ENCODE results near the gene FAM131A. TPM values are rescaled to one million over a fixed set of nuclear protein-coding genes. Genes with fewer than 3 reads are reported as not detected.

Gene FAM131A
- total RNA-seq, 1 experiment from 2014 or later: 15.1 TPM

- Histone ChIP-seq H3K27ac (ENCODE audit: low read depth, low read length, poor library complexity, severe bottlenecking) (no peak overlapping the region), H3K27me3 (replicated peaks; ENCODE audit: insufficient read depth, low read depth, low read length, poor library complexity) (peaks cover 20% of the 10 kb centered on the region), H3K4me1 (ENCODE audit: insufficient read depth, low read length, poor library complexity, severe bottlenecking) (peaks cover 4% of the 10 kb centered on the region), H3K9me3 (ENCODE audit: low read depth, low read length, poor library complexity, severe bottlenecking) (no peaks in the 10 kb centered on the region), H3K4me3 (ENCODE audit: low read depth, low read length, poor library complexity, severe bottlenecking) (no peak overlapping the region), H3K36me3 (ENCODE audit: insufficient read depth, low read length, poor library complexity, severe bottlenecking) (no peaks in the 10 kb centered on the region)
- BruUV-seq (replicated peaks): no TSS peak
- CTCF ChIA-PET: no interaction called here
- POLR2A ChIA-PET (ENCODE audit: low non-redundant PET): no interaction called here
- intact Hi-C loops (cut with micrococcal nuclease; ENCODE audit: unreplicated experiment): no loop called here
- TF ChIP-seq CTCF (conservative IDR thresholded peaks at IDR 0.05; ENCODE audit: low read depth, low read length) (no peak), EZH2 (IDR thresholded peaks at IDR 0.05; ENCODE audit: borderline replicate concordance, low read depth, low read length, poor library complexity, severe bottlenecking) (no peak)
- no peak for DNase-seq (ENCODE audit: low spot score)
Measured at GRCh38 chr3:184384342-184384741, 46.9 kb downstream of the FAM131A start.

DNA sequence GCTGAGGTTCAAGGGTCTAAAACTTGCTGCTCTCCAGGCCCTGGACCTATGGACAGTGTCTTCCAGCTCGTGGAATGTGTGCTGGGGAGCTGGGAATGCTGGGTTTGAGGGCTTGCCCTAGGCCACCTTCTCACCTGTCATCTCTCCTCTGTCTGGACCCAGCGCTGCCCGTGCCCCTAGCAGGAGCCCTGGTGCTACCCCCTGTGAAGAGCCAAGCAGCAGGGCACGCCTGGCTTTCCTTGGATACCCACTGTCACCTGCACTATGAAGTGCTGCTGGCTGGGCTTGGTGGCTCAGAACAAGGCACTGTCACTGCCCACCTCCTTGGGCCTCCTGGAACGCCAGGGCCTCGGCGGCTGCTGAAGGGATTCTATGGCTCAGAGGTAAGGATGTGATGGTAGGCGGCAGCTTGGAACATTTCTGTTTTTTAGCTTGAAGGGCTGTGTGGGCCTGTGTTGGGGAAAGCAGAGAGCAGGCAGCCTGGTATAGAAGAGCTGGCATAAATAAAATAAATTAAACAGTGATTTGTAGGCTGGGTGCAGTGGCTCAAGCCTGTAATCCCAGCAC, 47.5 kb downstream of the FAM131A start:
- no peaks in the 10 kb centered on the region for H3K36me3 ChIP-seq (ENCODE audit: insufficient read depth, low read length, poor library complexity, severe bottlenecking)
- H3K27me3 ChIP-seq (replicated peaks; ENCODE audit: insufficient read depth, low read depth, low read length, poor library complexity): peaks cover 18% of the 10 kb centered on the region
- intact Hi-C loops (cut with micrococcal nuclease; ENCODE audit: unreplicated experiment): no loop called here
- no peak overlapping the region for H3K27ac ChIP-seq (ENCODE audit: low read depth, low read length, poor library complexity, severe bottlenecking)
- DNase-seq (ENCODE audit: low spot score): no peak
- TF ChIP-seq EZH2 (IDR thresholded peaks at IDR 0.05; ENCODE audit: borderline replicate concordance, low read depth, low read length, poor library complexity, severe bottlenecking) (no peak), CTCF (conservative IDR thresholded peaks at IDR 0.05; ENCODE audit: low read depth, low read length) (no peak)
- no TSS peak for BruUV-seq (replicated peaks)
- POLR2A ChIA-PET (ENCODE audit: low non-redundant PET): no interaction called here
- peaks cover 4% of the 10 kb centered on the region for H3K4me1 ChIP-seq (ENCODE audit: insufficient read depth, low read length, poor library complexity, severe bottlenecking)
- no peaks in the 10 kb centered on the region for H3K9me3 ChIP-seq (ENCODE audit: low read depth, low read length, poor library complexity, severe bottlenecking)
- H3K4me3 ChIP-seq (ENCODE audit: low read depth, low read length, poor library complexity, severe bottlenecking): no peak overlapping the region
- CTCF ChIA-PET: no interaction called here

DNA sequence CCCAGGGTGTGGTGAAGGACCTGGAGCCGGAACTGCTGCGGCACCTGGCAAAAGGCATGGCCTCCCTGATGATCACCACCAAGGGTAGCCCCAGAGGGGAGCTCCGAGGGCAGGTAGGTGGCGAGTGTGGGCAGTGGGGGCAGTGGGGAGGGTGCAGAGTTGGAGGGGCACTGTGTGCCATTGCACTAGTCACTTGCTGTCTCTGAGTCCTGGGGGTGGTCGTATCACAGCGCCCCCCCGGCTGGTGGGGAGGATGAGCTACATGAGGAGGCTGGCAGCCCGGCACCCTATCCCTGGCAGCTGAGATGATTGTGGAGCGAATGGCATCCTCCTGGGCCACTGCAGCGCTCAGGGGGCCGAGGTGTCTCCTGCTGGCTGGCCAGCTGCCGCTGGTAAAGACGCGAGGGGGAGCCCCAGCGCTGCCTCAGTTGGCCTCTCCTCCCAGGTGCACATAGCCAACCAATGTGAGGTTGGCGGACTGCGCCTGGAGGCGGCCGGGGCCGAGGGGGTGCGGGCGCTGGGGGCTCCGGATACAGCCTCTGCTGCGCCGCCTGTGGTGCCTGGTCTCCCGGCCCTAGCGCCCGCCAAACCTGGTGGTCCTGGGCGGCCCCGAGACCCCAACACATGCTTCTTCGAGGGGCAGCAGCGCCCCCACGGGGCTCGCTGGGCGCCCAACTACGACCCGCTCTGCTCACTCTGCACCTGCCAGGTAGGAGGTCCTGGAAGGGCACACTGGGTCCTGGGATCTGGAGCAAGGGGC, 48.8 kb downstream of the FAM131A start:
- no TSS peak for BruUV-seq (replicated peaks)
- Histone ChIP-seq H3K9me3 (ENCODE audit: low read depth, low read length, poor library complexity, severe bottlenecking) (no peaks in the 10 kb centered on the region), H3K36me3 (ENCODE audit: insufficient read depth, low read length, poor library complexity, severe bottlenecking) (no peaks in the 10 kb centered on the region), H3K4me3 (ENCODE audit: low read depth, low read length, poor library complexity, severe bottlenecking) (no peak overlapping the region), H3K27me3 (replicated peaks; ENCODE audit: insufficient read depth, low read depth, low read length, poor library complexity) (peaks cover 10% of the 10 kb centered on the region), H3K27ac (ENCODE audit: low read depth, low read length, poor library complexity, severe bottlenecking) (no peak overlapping the region), H3K4me1 (ENCODE audit: insufficient read depth, low read length, poor library complexity, severe bottlenecking) (no peaks in the 10 kb centered on the region)
- intact Hi-C loops (cut with micrococcal nuclease; ENCODE audit: unreplicated experiment): no loop called here
- CTCF ChIA-PET: interaction anchor here (0.6 kb wide), 1 partner anchor 15 kb away, joined by 6 read pairs; no protein-coding TSS in a partner anchor
- POLR2A ChIA-PET (ENCODE audit: low non-redundant PET): no interaction called here
- DNase-seq (ENCODE audit: low spot score): no peak
- TF ChIP-seq EZH2 (IDR thresholded peaks at IDR 0.05; ENCODE audit: borderline replicate concordance, low read depth, low read length, poor library complexity, severe bottlenecking) (no peak), CTCF (conservative IDR thresholded peaks at IDR 0.05; ENCODE audit: low read depth, low read length) (no peak)
